Uterus (tissue), 2 donors: Measurements from ENCODE around the gene SLC25A48.

ENCODE experiments used
- CTCF ChIP-seq, 4 experiments: fragments of 200-600 bp in 2 of 4; fragments of 450-650 bp in 2 of 4; sonication (generic) in 2 of 4; IDR thresholded peaks; one replicate each; pipeline ENCODE4 v1.5.1; 2016 to 2019; ENCODE audit warnings: antibody characterized with exemption in 4 of 4, mild to moderate bottlenecking in 2 of 4, moderate library complexity in 1 of 4
- POLR2A ChIP-seq, 2 donors: fragments of 450-650 bp; IDR thresholded peaks; one replicate each; pipeline ENCODE4 v1.6.1; 2016; ENCODE audit warnings: antibody characterized with exemption in 2 of 2, mild to moderate bottlenecking in 1 of 2, moderate library complexity in 1 of 2

- no peak for TF ChIP-seq CTCF (IDR thresholded peaks at IDR 0.05)
- TF ChIP-seq POLR2A (IDR thresholded peaks at IDR 0.05): no peak
Observed at GRCh38 chr5:135874461-135874860, 40.0 kb downstream of the SLC25A48 start.
